Activated CD4-positive, alpha-beta T cell treated with anti-CD3 and anti-CD28 coated beads, Interleukin-2, amount 50 U/mL, for 4 hours (primary cell): Measurements from ENCODE around the gene SHKBP1.
"Not testable (repeated sequence)": the region's sequence is repeated elsewhere in the genome, so short reads cannot be mapped to it uniquely, and the experiment has no call there.

Experiments used
- DNase-seq, 2 experiments: peaks; one replicate each; pipeline ENCODE4 v3.0.0-alpha.2; 2020

Gene SHKBP1

GRCh38 chr19:40576585-40577451 is at the start of gene SHKBP1:
Gene SHKBP1, plus strand, starts transcription at chr19:40576873. Its CDS starts 27 bp downstream, at chr19:40576900.
- DNase-seq: peak; percentile 89 to 90

- DNase-seq: no peak
These were observed 48.6 kb upstream of the SHKBP1 start for GRCh38 chr19:40528078-40528477.

GRCh38 chr19:40528533-40529092 is 48.1 kb upstream of the SHKBP1 start:
- DNase-seq: no peak

GRCh38 chr19:40529093-40529954 is 47.3 kb upstream of the SHKBP1 start:
- DNase-seq: peak; percentile 84 to 87

GRCh38 chr19:40530091-40530901 is 46.4 kb upstream of the SHKBP1 start:
- DNase-seq: peak in 1 of 2 experiments; percentile 5

GRCh38 chr19:40533508-40533907 is 43.2 kb upstream of the SHKBP1 start:
- DNase-seq: no peak

GRCh38 chr19:40534148-40534547 is 42.5 kb upstream of the SHKBP1 start:
- no peak for DNase-seq

- no peak for DNase-seq
These were observed 37.6 kb upstream of the SHKBP1 start for GRCh38 chr19:40539070-40539469.

- DNase-seq: no peak
These were observed 34.3 kb upstream of the SHKBP1 start for GRCh38 chr19:40542202-40542859.

- no peak for DNase-seq
These were observed 33.6 kb upstream of the SHKBP1 start for GRCh38 chr19:40543029-40543597.

- not testable (repeated sequence) for DNase-seq
These were observed 30.4 kb upstream of the SHKBP1 start for GRCh38 chr19:40546153-40546841.

GRCh38 chr19:40547190-40547589 is 29.5 kb upstream of the SHKBP1 start:
- DNase-seq: not testable (repeated sequence)

GRCh38 chr19:40547836-40548235 is 28.8 kb upstream of the SHKBP1 start:
- DNase-seq: no peak

- DNase-seq: peak; percentile 71 to 72
These were observed 27.5 kb upstream of the SHKBP1 start for GRCh38 chr19:40549007-40549708.

- no peak for DNase-seq
These were observed 25.7 kb upstream of the SHKBP1 start for GRCh38 chr19:40550951-40551350.

- DNase-seq: no peak
These were observed 23.8 kb upstream of the SHKBP1 start for GRCh38 chr19:40552848-40553247.

GRCh38 chr19:40553885-40554857 is 22.5 kb upstream of the SHKBP1 start:
- no peak for DNase-seq

- DNase-seq: no peak
These were observed 20.5 kb upstream of the SHKBP1 start for GRCh38 chr19:40555978-40556689.
